Right lobe of liver (tissue), 6 donors: ENCODE measurements around the gene LSP1. TPM values are rescaled to one million over a fixed set of nuclear protein-coding genes. Genes with fewer than 3 reads are reported as not detected.

Source experiments
- ATAC-seq, 4 donors: fragments of 200-7000 bp; cut with Tn5 transposase; one replicate each; pipeline ENCODE4 v1.9.1; 2020; ENCODE audit warnings: mild to moderate bottlenecking in 4 of 4, moderate library complexity in 4 of 4
- DNase-seq, 3 donors: peaks; one replicate each; pipeline ENCODE4 v3.0.0-alpha.2; 2020
- H3K27ac ChIP-seq, 3 donors: fragments of 200-600 bp; one replicate each; pipeline ENCODE4 v1.8.0; 2022
- H3K27me3 ChIP-seq, 2 donors: fragments of 200-600 bp; one replicate each; pipeline ENCODE4 v1.8.0; 2022
- H3K36me3 ChIP-seq, 4 donors: fragments of 200-600 bp; sonication (generic) in 1 of 4; one replicate each; pipeline versions ENCODE4 v1.5.1 to v1.8.0; 2017 to 2022; ENCODE audit warnings: control low read depth in 1 of 4
- H3K4me1 ChIP-seq, 4 donors: fragments of 200-600 bp; sonication (generic) in 1 of 4; one replicate each; pipeline versions ENCODE4 v1.5.1 to v1.8.0; 2017 to 2022; ENCODE audit warnings: control low read depth in 1 of 4
- H3K4me3 ChIP-seq, 3 donors: fragments of 200-600 bp; one replicate each; pipeline ENCODE4 v1.8.0; 2022
- H3K9me3 ChIP-seq, 4 donors: fragments of 200-600 bp; sonication (generic) in 1 of 4; one replicate each; pipeline versions ENCODE4 v1.5.1 to v1.8.0; 2017 to 2022; ENCODE audit warnings: control low read depth in 1 of 4
- CTCF ChIP-seq, 4 donors: fragments of 200-600 bp in 3 of 4; fragments of 450-650 bp in 1 of 4; IDR thresholded peaks; one replicate each; pipeline versions ENCODE4 v1.5.1 to v1.8.0; 2016 to 2022; ENCODE audit warnings: antibody characterized with exemption in 4 of 4, mild to moderate bottlenecking in 2 of 4
- POLR2A ChIP-seq: fragments of 450-650 bp; IDR thresholded peaks from one replicate; pipeline ENCODE4 v1.6.1; 2017; ENCODE audit warnings: antibody characterized with exemption, mild to moderate bottlenecking
- WGBS: methylation state at CpG from one replicate; pipeline ENCODE4 v1.1.6; 2018; ENCODE audit warnings: low coverage, low lambda C conversion rate; ENCODE audit not compliant: insufficient coverage; ENCODE audit errors: missing lambda C conversion rate; 5-methylcytosine and 5-hydroxymethylcytosine counted together
- intact Hi-C, 2 donors: fragments of 100-400 bp; cut with DNase I; formaldehyde crosslinking; loops; one replicate each; pipeline versions ENCODE4 v1.11.2 to v1.14.1; 2022
- total RNA-seq, 6 experiments: library from RNA; depleted of rRNA in 2 of 6; stranded (reverse); fragments of >200 nt in 2 of 6; fragmentation: NEBNext Ultra II Directional in 3 of 6; extraction: Animal tissue kit (Norgen Biotek cat#: 25700) in 3 of 6; gene quantifications; one replicate each; pipeline versions ENCODE4 v1.1.0 to v1.2.4, GENCODE V29; 2016 to 2023
- donor health status: DM: no; HTN: yes; CAD: no.
- donor health status: DM: no; HTN: no; CAD: no.
- donor health status: DM: no; HTN: no; CAD: no.
- donor health status: DM: no; HTN: yes; CAD: no.
- donor health status: DM: no; HTN: yes; CAD: no.

Gene LSP1
- total RNA-seq, 6 experiments from 2014 or later, result 2.3 to 20.6 (median 8.8) TPM

- no peaks in the 10 kb centered on the region for H3K27me3 ChIP-seq
- DNase-seq, result peak in 2 of 3 donors; percentile 77 to 82
- H3K4me3 ChIP-seq, result no peak overlapping the region
- no CpG with 5 or more reads among the region's 29 CpGs for WGBS
- H3K27ac ChIP-seq, result peak overlapping the region in 2 of 3 donors; percentile 26 to 33
- intact Hi-C loops, result no loop called here
- no peaks in the 10 kb centered on the region for H3K9me3 ChIP-seq
- no peaks in the 10 kb centered on the region for H3K36me3 ChIP-seq
- TF ChIP-seq POLR2A (no peak), CTCF (IDR thresholded peaks at IDR 0.05) (no peak)
- peak; percentile 39 to 66 (median 56) for ATAC-seq
- H3K4me1 ChIP-seq, result peaks cover 0 to 4% (median 0%) of the 10 kb centered on the region in 4 donors
Observed at GRCh38 chr11:1842149-1843097, 10.5 kb upstream of the LSP1 start.

- intact Hi-C loops, result no loop called here
- Histone ChIP-seq H3K4me1 (peaks cover 0 to 4% (median 0%) of the 10 kb centered on the region in 4 donors), H3K27ac (peak overlapping the region in 2 of 3 donors; percentile 26 to 33), H3K9me3 (no peaks in the 10 kb centered on the region), H3K36me3 (no peaks in the 10 kb centered on the region), H3K4me3 (no peak overlapping the region), H3K27me3 (no peaks in the 10 kb centered on the region)
- no peak for DNase-seq
- no peak for TF ChIP-seq CTCF (IDR thresholded peaks at IDR 0.05)
- TF ChIP-seq POLR2A, result no peak
- ATAC-seq, result no peak
- 58% methylated on average over 8 of the region's 11 CpGs for WGBS
Observed at GRCh38 chr11:1843098-1843473, 9.8 kb upstream of the LSP1 start.

- Histone ChIP-seq H3K27me3 (no peaks in the 10 kb centered on the region), H3K36me3 (no peaks in the 10 kb centered on the region), H3K27ac (peak overlapping the region in 2 of 3 donors; percentile 40 to 53), H3K4me3 (no peak overlapping the region), H3K4me1 (peaks cover 0 to 4% (median 0%) of the 10 kb centered on the region in 4 donors), H3K9me3 (no peaks in the 10 kb centered on the region)
- TF ChIP-seq CTCF (IDR thresholded peaks at IDR 0.05) (no peak), POLR2A (no peak)
- intact Hi-C loops, result no loop called here
- ATAC-seq, result no peak
- 60% methylated on average over 4 of the region's 8 CpGs for WGBS
- no peak for DNase-seq
Observed at GRCh38 chr11:1843796-1844195, 9.1 kb upstream of the LSP1 start.

- Histone ChIP-seq H3K4me1 (peaks cover 0 to 4% (median 0%) of the 10 kb centered on the region in 4 donors), H3K27me3 (no peaks in the 10 kb centered on the region), H3K36me3 (no peaks in the 10 kb centered on the region), H3K9me3 (no peaks in the 10 kb centered on the region), H3K27ac (peak overlapping the region; percentile 40 to 53 (median 51)), H3K4me3 (no peak overlapping the region)
- DNase-seq (peak in 2 of 3 donors; percentile 72 to 85), ATAC-seq (peak; percentile 56 to 72 (median 64))
- intact Hi-C loops, result no loop called here
- TF ChIP-seq CTCF (IDR thresholded peaks at IDR 0.05) (no peak), POLR2A (no peak)
- WGBS, result 42% methylated on average over 13 of the region's 23 CpGs
Observed at GRCh38 chr11:1844221-1845094, 8.4 kb upstream of the LSP1 start.
